ENCODE measurements around the gene RGS9BP. TPM values are rescaled to one million over a fixed set of nuclear protein-coding genes. Genes with fewer than 3 reads are reported as not detected.
"Not testable (repeated sequence)": the region's sequence is repeated elsewhere in the genome, so short reads cannot be mapped to it uniquely, and the experiment has no call there.

The RGS9BP gene
- 0.05 TPM in 1 of 2 replicates, not detected in the other for total RNA-seq (2014; rRNA removed; shearing (Covaris generic))

- Histone ChIP-seq H3K4me1 (replicated peaks) (peaks cover 17% of the 10 kb centered on the region), H3K9me3 (replicated peaks) (no peaks in the 10 kb centered on the region), H3K27ac (no peak within 1 kb of the TSS), H3K36me3 (peaks cover 6% of the 10 kb centered on the region; the same call in 1 of the 2 replicates), H3K27me3 (replicated peaks) (peaks cover 26% of the 10 kb centered on the region), H3K4me3 (peak within 1 kb of the TSS; percentile 91)
- peak in 1 of 2 experiments; percentile 85 for DNase-seq (ENCODE audit: low read depth in 1 of 2, low spot score in 2 of 2)
Measured at GRCh38 chr19:32675720-32676185, at the start of gene RGS9BP. TSS of gene RGS9BP (plus strand) at chr19:32675848. CDS start at chr19:32676264, 416 bp downstream.

GRCh38 chr19:32626969-32627368, 48.7 kb upstream of the RGS9BP start:
- no peak for DNase-seq (ENCODE audit: low read depth in 1 of 2, low spot score in 2 of 2)
- Histone ChIP-seq H3K4me3 (no peak overlapping the region), H3K4me1 (replicated peaks) (no peaks in the 10 kb centered on the region), H3K27me3 (replicated peaks) (no peaks in the 10 kb centered on the region), H3K9me3 (replicated peaks) (no peaks in the 10 kb centered on the region), H3K36me3 (peaks cover 35% of the 10 kb centered on the region), H3K27ac (no peak overlapping the region)

GRCh38 chr19:32627714-32628270, 47.9 kb upstream of the RGS9BP start:
- Histone ChIP-seq H3K9me3 (replicated peaks) (no peaks in the 10 kb centered on the region), H3K36me3 (peaks cover 32% of the 10 kb centered on the region), H3K4me1 (replicated peaks) (no peaks in the 10 kb centered on the region), H3K27me3 (replicated peaks) (no peaks in the 10 kb centered on the region), H3K4me3 (no peak overlapping the region), H3K27ac (no peak overlapping the region)
- DNase-seq (ENCODE audit: low read depth in 1 of 2, low spot score in 2 of 2) = no peak

GRCh38 chr19:32630338-32630737, 45.3 kb upstream of the RGS9BP start:
- H3K4me3 ChIP-seq = no peak overlapping the region
- H3K9me3 ChIP-seq (replicated peaks) = no peaks in the 10 kb centered on the region
- no peak for DNase-seq (ENCODE audit: low read depth in 1 of 2, low spot score in 2 of 2)
- no peak overlapping the region for H3K27ac ChIP-seq
- peaks cover 25% of the 10 kb centered on the region for H3K36me3 ChIP-seq
- H3K4me1 ChIP-seq (replicated peaks) = no peaks in the 10 kb centered on the region
- H3K27me3 ChIP-seq (replicated peaks) = no peaks in the 10 kb centered on the region

GRCh38 chr19:32631381-32631780, 44.3 kb upstream of the RGS9BP start:
- H3K9me3 ChIP-seq (replicated peaks) = no peaks in the 10 kb centered on the region
- DNase-seq (ENCODE audit: low read depth in 1 of 2, low spot score in 2 of 2) = no peak
- peaks cover 25% of the 10 kb centered on the region for H3K36me3 ChIP-seq
- H3K4me3 ChIP-seq = no peak overlapping the region
- H3K27me3 ChIP-seq (replicated peaks) = no peaks in the 10 kb centered on the region
- H3K27ac ChIP-seq = no peak overlapping the region
- H3K4me1 ChIP-seq (replicated peaks) = no peaks in the 10 kb centered on the region

GRCh38 chr19:32637480-32637879, 38.2 kb upstream of the RGS9BP start:
- no peaks in the 10 kb centered on the region for H3K9me3 ChIP-seq (replicated peaks)
- H3K4me3 ChIP-seq = no peak overlapping the region
- peaks cover 30% of the 10 kb centered on the region for H3K36me3 ChIP-seq
- H3K27me3 ChIP-seq (replicated peaks) = no peaks in the 10 kb centered on the region
- H3K4me1 ChIP-seq (replicated peaks) = no peaks in the 10 kb centered on the region
- H3K27ac ChIP-seq = no peak overlapping the region
- DNase-seq (ENCODE audit: low read depth in 1 of 2, low spot score in 2 of 2) = no peak

- H3K4me3 ChIP-seq = no peak overlapping the region
- no peaks in the 10 kb centered on the region for H3K27me3 ChIP-seq (replicated peaks)
- H3K36me3 ChIP-seq = peaks cover 41% of the 10 kb centered on the region
- no peaks in the 10 kb centered on the region for H3K9me3 ChIP-seq (replicated peaks)
- H3K27ac ChIP-seq = no peak overlapping the region
- H3K4me1 ChIP-seq (replicated peaks) = no peaks in the 10 kb centered on the region
- DNase-seq (ENCODE audit: low read depth in 1 of 2, low spot score in 2 of 2) = no peak
Measured at GRCh38 chr19:32638625-32639024, 37.0 kb upstream of the RGS9BP start.

- peaks cover 54% of the 10 kb centered on the region for H3K36me3 ChIP-seq
- DNase-seq (ENCODE audit: low read depth in 1 of 2, low spot score in 2 of 2) = no peak
- no peaks in the 10 kb centered on the region for H3K4me1 ChIP-seq (replicated peaks)
- no peak overlapping the region for H3K4me3 ChIP-seq
- no peaks in the 10 kb centered on the region for H3K27me3 ChIP-seq (replicated peaks)
- no peaks in the 10 kb centered on the region for H3K9me3 ChIP-seq (replicated peaks)
- no peak overlapping the region for H3K27ac ChIP-seq
Measured at GRCh38 chr19:32642771-32643170, 32.9 kb upstream of the RGS9BP start.

GRCh38 chr19:32646556-32646955, 29.1 kb upstream of the RGS9BP start:
- Histone ChIP-seq H3K9me3 (replicated peaks) (no peaks in the 10 kb centered on the region), H3K4me3 (no peak overlapping the region), H3K27ac (no peak overlapping the region), H3K27me3 (replicated peaks) (no peaks in the 10 kb centered on the region), H3K4me1 (replicated peaks) (no peaks in the 10 kb centered on the region), H3K36me3 (peaks cover 45% of the 10 kb centered on the region)
- DNase-seq (ENCODE audit: low read depth in 1 of 2, low spot score in 2 of 2) = no peak

GRCh38 chr19:32647361-32647760, 28.3 kb upstream of the RGS9BP start:
- no peak for DNase-seq (ENCODE audit: low read depth in 1 of 2, low spot score in 2 of 2)
- H3K9me3 ChIP-seq (replicated peaks) = no peaks in the 10 kb centered on the region
- H3K27ac ChIP-seq = no peak overlapping the region

GRCh38 chr19:32649751-32650150, 25.9 kb upstream of the RGS9BP start:
- no peaks in the 10 kb centered on the region for H3K4me1 ChIP-seq (replicated peaks)
- no peak for DNase-seq (ENCODE audit: low read depth in 1 of 2, low spot score in 2 of 2)
- H3K36me3 ChIP-seq = peaks cover 26% of the 10 kb centered on the region
- H3K27me3 ChIP-seq (replicated peaks) = no peaks in the 10 kb centered on the region
- no peaks in the 10 kb centered on the region for H3K9me3 ChIP-seq (replicated peaks)
- no peak overlapping the region for H3K4me3 ChIP-seq
- H3K27ac ChIP-seq = no peak overlapping the region

More at GRCh38 chr19:32647361-32647760, 28.3 kb upstream of the RGS9BP start:
- Histone ChIP-seq H3K4me3 (no peak overlapping the region), H3K36me3 (peaks cover 41% of the 10 kb centered on the region), H3K27me3 (replicated peaks) (no peaks in the 10 kb centered on the region), H3K4me1 (replicated peaks) (no peaks in the 10 kb centered on the region)

GRCh38 chr19:32650671-32651070, 25.0 kb upstream of the RGS9BP start:
- H3K36me3 ChIP-seq = peaks cover 34% of the 10 kb centered on the region
- H3K4me3 ChIP-seq = no peak overlapping the region
- DNase-seq (ENCODE audit: low read depth in 1 of 2, low spot score in 2 of 2) = no peak
- H3K27ac ChIP-seq = no peak overlapping the region
- no peaks in the 10 kb centered on the region for H3K27me3 ChIP-seq (replicated peaks)
- H3K9me3 ChIP-seq (replicated peaks) = no peaks in the 10 kb centered on the region
- no peaks in the 10 kb centered on the region for H3K4me1 ChIP-seq (replicated peaks)

- Histone ChIP-seq H3K4me3 (no peak overlapping the region), H3K27me3 (replicated peaks) (no peaks in the 10 kb centered on the region), H3K27ac (no peak overlapping the region), H3K9me3 (replicated peaks) (no peaks in the 10 kb centered on the region), H3K36me3 (peaks cover 35% of the 10 kb centered on the region), H3K4me1 (replicated peaks) (no peaks in the 10 kb centered on the region)
- DNase-seq (ENCODE audit: low read depth in 1 of 2, low spot score in 2 of 2) = no peak
Measured at GRCh38 chr19:32651729-32652140, 23.9 kb upstream of the RGS9BP start.

- H3K27me3 ChIP-seq (replicated peaks); H3K4me3 ChIP-seq; H3K4me1 ChIP-seq (replicated peaks); H3K27ac ChIP-seq; H3K9me3 ChIP-seq (replicated peaks); DNase-seq (ENCODE audit: low read depth in 1 of 2, low spot score in 2 of 2): not testable (repeated sequence)
- H3K36me3 ChIP-seq = peaks cover 31% of the 10 kb centered on the region
Measured at GRCh38 chr19:32652331-32652730, 23.3 kb upstream of the RGS9BP start.

Measured in SJSA1 (cell line).